H1 (cell line): ENCODE data around the gene EMC10. TPM values are rescaled to one million over a fixed set of nuclear protein-coding genes. Genes with fewer than 3 reads are reported as not detected.

ENCODE experiments used
- CTCF ChIA-PET: fragments of 300-600 bp; sonication (Branson Sonifier 250); formaldehyde crosslinking; loops from one replicate; lab custom pipeline; 2021; ENCODE audit not compliant: partially characterized antibody; lab: Charles Lee
- POLR2A ChIA-PET: fragments of 300-600 bp; sonication (Branson Sonifier 250); formaldehyde crosslinking; loops from one replicate; lab custom pipeline; 2021; ENCODE audit warnings: inconsistent platforms; ENCODE audit not compliant: partially characterized antibody; lab: Charles Lee
- DNase-seq, 2 experiments: peaks; one replicate each; pipeline versions ENCODE4 v3.0.0 to v3.0.0-alpha.2; 2010 to 2022; ENCODE audit warnings: low spot score in 2 of 2, low read depth in 1 of 2, mixed read lengths in 1 of 2
- FAIRE-seq: peaks from 2 replicates; lab custom pipeline; 2011; peaks lifted over from hg19 to GRCh38; lab: Jason Lieb, UNC
- H2AFZ ChIP-seq: 2 replicates; pipeline ENCODE4 v1.8.1; 2012; ENCODE audit warnings: low read length, inconsistent platforms
- H2AK5ac ChIP-seq: 2 replicates; pipeline ENCODE4 v1.6.1; 2013; ENCODE audit warnings: low read depth, low read length
- H2BK120ac ChIP-seq: replicated peaks from 2 replicates; pipeline ENCODE3; 2013; ENCODE audit warnings: low read depth, low read length, inconsistent platforms
- H2BK12ac ChIP-seq: 2 replicates; pipeline ENCODE4 v1.6.1; 2013; ENCODE audit warnings: low read depth, low read length
- H2BK15ac ChIP-seq: 2 replicates; pipeline ENCODE4 v1.6.1; 2013; ENCODE audit warnings: low read length
- H2BK20ac ChIP-seq: 2 replicates; pipeline ENCODE4 v1.6.1; 2013; ENCODE audit warnings: low read length
- H2BK5ac ChIP-seq: 2 replicates; pipeline ENCODE4 v1.6.1; 2013; ENCODE audit warnings: low read depth, low read length
- H3K14ac ChIP-seq: 2 replicates; pipeline ENCODE4 v1.6.1; 2013; ENCODE audit warnings: inconsistent platforms; ENCODE audit not compliant: insufficient read length
- H3K18ac ChIP-seq: 2 replicates; pipeline ENCODE4 v1.6.1; 2013; ENCODE audit warnings: low read length; ENCODE audit errors: extremely low read depth
- H3K23ac ChIP-seq: 2 replicates; pipeline ENCODE4 v1.6.1; 2013; ENCODE audit warnings: inconsistent platforms; ENCODE audit not compliant: insufficient read length
- H3K23me2 ChIP-seq: 2 replicates; pipeline ENCODE4 v1.6.1; 2013; ENCODE audit warnings: low read depth, low read length
- H3K27ac ChIP-seq: 2 replicates; pipeline ENCODE4 v1.6.1; 2011; ENCODE audit warnings: low read depth, low read length, inconsistent platforms
- H3K27me3 ChIP-seq, 4 experiments: replicated peaks in 1 of 4; 1 replicate in 1 of 4; 2 replicates in 3 of 4; pipeline versions ENCODE4 v1.6.1 to v1.8.1; 2011 to 2013; ENCODE audit warnings: low read length in 3 of 4, mild to moderate bottlenecking in 3 of 4, inconsistent platforms in 2 of 4, mixed read lengths in 2 of 4, moderate library complexity in 1 of 4; ENCODE audit not compliant: control insufficient read depth in 3 of 4, insufficient read depth in 3 of 4; ENCODE audit errors: extremely low read depth in 1 of 4
- H3K36me3 ChIP-seq, 4 experiments: 2 replicates each; pipeline versions ENCODE4 v1.6.1 to v1.8.1; 2011 to 2013; ENCODE audit warnings: mild to moderate bottlenecking in 4 of 4, low read length in 3 of 4, moderate library complexity in 2 of 4, control low read depth in 1 of 4, inconsistent platforms in 1 of 4; ENCODE audit not compliant: insufficient read depth in 4 of 4, control insufficient read depth in 2 of 4
- H3K4ac ChIP-seq: replicated peaks from 2 replicates; pipeline ENCODE3; 2013; ENCODE audit warnings: low read length, low read depth, mixed read lengths, inconsistent platforms; ENCODE audit not compliant: insufficient read length
- H3K4me1 ChIP-seq, 4 experiments: replicated peaks in 1 of 4; 1 replicate in 1 of 4; 2 replicates in 3 of 4; pipeline versions ENCODE4 v1.6.1 to v1.8.1; 2011 to 2013; ENCODE audit warnings: low read length in 3 of 4, inconsistent platforms in 2 of 4, mixed read lengths in 1 of 4; ENCODE audit not compliant: insufficient read depth in 4 of 4, control insufficient read depth in 3 of 4
- H3K4me2 ChIP-seq, 2 experiments: 2 replicates each; pipeline versions ENCODE4 v1.6.1 to v1.8.1; 2011 to 2013; ENCODE audit warnings: low read depth in 2 of 2, low read length in 2 of 2, control low read depth in 1 of 2, inconsistent platforms in 1 of 2, mild to moderate bottlenecking in 1 of 2; ENCODE audit not compliant: insufficient read depth in 1 of 2
- H3K4me3 ChIP-seq, 4 experiments: fragments of 200-600, 300-600 bp in 1 of 4; sonication (generic), shearing (Covaris generic), sonication (Bioruptor Twin) in 1 of 4; 2 replicates each; pipeline versions ENCODE4 v1.5.1 to v1.8.1; 2011 to 2016; ENCODE audit warnings: low read length in 4 of 4, low read depth in 3 of 4, control low read depth in 2 of 4, inconsistent platforms in 2 of 4, mild to moderate bottlenecking in 2 of 4, mixed read lengths in 1 of 4, moderate library complexity in 1 of 4; ENCODE audit not compliant: insufficient read depth in 2 of 4; ENCODE audit errors: extremely low read depth in 1 of 4
- H3K56ac ChIP-seq: replicated peaks from 2 replicates; pipeline ENCODE3; 2013; ENCODE audit warnings: low read depth, mild to moderate bottlenecking, mixed read lengths, low read length, inconsistent platforms; ENCODE audit not compliant: insufficient read length
- H3K79me1 ChIP-seq: 2 replicates; pipeline ENCODE4 v1.6.1; 2013; ENCODE audit warnings: low read depth, low read length, control low read depth
- H3K79me2 ChIP-seq, 2 experiments: 2 replicates each; pipeline versions ENCODE4 v1.6.1 to v1.8.1; 2012 to 2013; ENCODE audit warnings: low read length in 2 of 2, mild to moderate bottlenecking in 2 of 2, inconsistent platforms in 1 of 2; ENCODE audit not compliant: insufficient read depth in 2 of 2, control insufficient read depth in 1 of 2
- H3K9ac ChIP-seq, 4 experiments: replicated peaks in 1 of 4; 1 replicate in 1 of 4; 2 replicates in 3 of 4; pipeline versions ENCODE4 v1.6.1 to v1.8.1; 2011 to 2013; ENCODE audit warnings: low read depth in 3 of 4, low read length in 3 of 4, control low read depth in 2 of 4, mild to moderate bottlenecking in 2 of 4, moderate library complexity in 2 of 4, inconsistent platforms in 1 of 4; ENCODE audit errors: extremely low read depth in 1 of 4
- H3K9me3 ChIP-seq, 2 experiments: 2 replicates each; pipeline versions ENCODE4 v1.6.1 to v1.8.1; 2012 to 2013; ENCODE audit warnings: mild to moderate bottlenecking in 2 of 2, moderate library complexity in 2 of 2, control low read depth in 1 of 2, inconsistent platforms in 1 of 2, low read depth in 1 of 2, low read length in 1 of 2, mixed read lengths in 1 of 2; ENCODE audit not compliant: insufficient read depth in 2 of 2
- H4K20me1 ChIP-seq, 2 experiments: replicated peaks in 1 of 2; 2 replicates each; pipeline versions ENCODE3 to v1.8.1; 2011 to 2013; ENCODE audit warnings: inconsistent platforms in 2 of 2, low read length in 2 of 2, mild to moderate bottlenecking in 1 of 2; ENCODE audit not compliant: insufficient read depth in 2 of 2, control insufficient read depth in 1 of 2
- H4K5ac ChIP-seq: 2 replicates; pipeline ENCODE4 v1.6.1; 2013; ENCODE audit warnings: low read length, low read depth, mixed read lengths, inconsistent platforms; ENCODE audit not compliant: insufficient read length
- H4K8ac ChIP-seq: 2 replicates; pipeline ENCODE4 v1.8.0; 2013; ENCODE audit warnings: mild to moderate bottlenecking, moderate library complexity, low read length, inconsistent platforms; ENCODE audit not compliant: insufficient read depth; ENCODE audit errors: extremely low read depth
- H4K91ac ChIP-seq: replicated peaks from 2 replicates; pipeline ENCODE3; 2013; ENCODE audit warnings: low read length, mixed read lengths, inconsistent platforms; ENCODE audit not compliant: insufficient read length
- RNF2 ChIP-seq: fragments of 200-900, 300-1000 bp; sonication (generic); IDR thresholded peaks from 2 replicates; pipeline ENCODE4 v1.7.1; 2016; ENCODE audit warnings: borderline replicate concordance, low read depth, mild to moderate bottlenecking, antibody characterized with exemption, low read length; ENCODE audit not compliant: poor library complexity, severe bottlenecking; ENCODE audit errors: missing control alignments
- ZNF274 ChIP-seq: IDR thresholded peaks from 2 replicates; pipeline ENCODE4 v1.7.0; 2012; ENCODE audit warnings: low read length, borderline replicate concordance; ENCODE audit errors: extremely low read depth
- WGBS, 2 experiments: shearing (Covaris generic) in 1 of 2; methylation state at CpG; one replicate each; pipeline versions ENCODE4 v1.1.6 to v1.1.7; 2013 to 2015; ENCODE audit warnings: low lambda C conversion rate in 2 of 2, mixed read lengths in 2 of 2, inconsistent platforms in 1 of 2, low coverage in 1 of 2, missing lambda C conversion rate in 1 of 2; ENCODE audit not compliant: insufficient replicate concordance in 2 of 2, insufficient coverage in 1 of 2, insufficient read length in 1 of 2; ENCODE audit errors: extremely low coverage in 1 of 2, missing lambda C conversion rate in 1 of 2; 5-methylcytosine and 5-hydroxymethylcytosine counted together
- polyA plus RNA-seq, 7 experiments: library from polyadenylated mRNA; depleted of rRNA in 3 of 7; stranded (reverse) in 5 of 7; unstranded in 2 of 7; fragments of >200 nt in 5 of 7; fragments of 200-250 nt in 2 of 7; gene quantifications; 1 replicate in 5 of 7; 2 replicates in 1 of 7; 4 replicates in 1 of 7; pipeline versions ENCODE4 v1.2.1 to v1.2.3, GENCODE V29; 2011 to 2013; ENCODE audit warnings: missing spikeins in 2 of 7, mixed read lengths in 2 of 7
- total RNA-seq: library from RNA; stranded (reverse); fragmentation: NEBNext Ultra II Directional; extraction: Animal tissue kit (Norgen Biotek cat#: 25700); gene quantifications from 2 replicates; pipeline ENCODE4 v1.2.1, GENCODE V29; 2021

The EMC10 gene
- total and polyA plus RNA-seq, 2 of the 8 experiments (the other 6 are each of a cell fraction or from before 2014, with no cell fraction given): 77.6 to 103 TPM

GRCh38 chr19:50430888-50431342, 45.4 kb upstream of the EMC10 start:
- Histone ChIP-seq H3K56ac (no peak overlapping the region), H3K18ac (peak overlapping the region; percentile 24), H4K91ac (no peak overlapping the region), H2BK5ac (peak overlapping the region; percentile 67; the same call in 1 of the 2 replicates), H3K36me3 (no peaks in the 10 kb centered on the region), H2BK12ac (peak overlapping the region; percentile 92), H3K9ac (peak overlapping the region in 1 of 4 experiments; percentile 53; a peak in 1 of 7 replicates), H3K9me3 (no peaks in the 10 kb centered on the region), H3K4me2 (peak overlapping the region; percentile 70 to 83), H4K20me1 (no peaks in the 10 kb centered on the region), H2BK15ac (0 out of 2 replicates have a peak overlapping the region, but pooled peaks have one; percentile 61), H3K14ac (no peak overlapping the region), H3K27me3 (peaks cover 0 to 19% (median 8%) of the 10 kb centered on the region in 4 experiments; a peak in 4 of 7 replicates), H3K23me2 (peaks cover 3% of the 10 kb centered on the region; the same call in 1 of the 2 replicates), H2AK5ac (peak overlapping the region; percentile 72; the same call in 1 of the 2 replicates), H4K5ac (no peak overlapping the region), H2BK20ac (peak overlapping the region; percentile 72; the same call in 1 of the 2 replicates), H3K79me2 (no peaks in the 10 kb centered on the region), H4K8ac (0 out of 2 replicates have a peak overlapping the region, but pooled peaks have one; percentile 6), H2AFZ (no peak overlapping the region; the same call in 1 of the 2 replicates), H3K79me1 (no peaks in the 10 kb centered on the region), H3K27ac (no peak overlapping the region), H3K4me3 (peak overlapping the region; percentile 43 to 74 (median 59); a peak in 6 of 8 replicates), H3K4ac (no peak overlapping the region), H2BK120ac (no peak overlapping the region), H3K4me1 (peaks cover 2 to 18% (median 13%) of the 10 kb centered on the region in 4 experiments), H3K23ac (no peak overlapping the region)
- POLR2A ChIA-PET: interaction anchor here (0.6 to 2.4 kb wide), 7 partner anchors 9 to 588 kb away, joined by 3 to 16 read pairs (median 4); partner anchors contain the start of genes POLD1 and SPIB
- TF ChIP-seq ZNF274: no peak
- no peak for TF ChIP-seq RNF2
- FAIRE-seq (no peak), DNase-seq (no peak)
- WGBS, 2 experiments: 63% methylated on average over 13 of the region's 13 CpGs; no CpG with 5 or more reads in 1 of the 2 experiments
- CTCF ChIA-PET: interaction anchor here (0.6 to 1.9 kb wide), 5 partner anchors 10 to 56 kb away, joined by 3 to 6 read pairs (median 3); no protein-coding TSS in a partner anchor
